Mesodermal cell (in vitro differentiated cells): ENCODE results near the gene TFG.

Experiments
- H3K27ac ChIP-seq: 2 replicates; pipeline ENCODE4 v1.7.0; 2013; ENCODE audit warnings: mild to moderate bottlenecking, low read depth, low read length, moderate library complexity; ENCODE audit not compliant: severe bottlenecking
- H3K36me3 ChIP-seq: 2 replicates; pipeline ENCODE4 v1.7.1; 2013; ENCODE audit warnings: mild to moderate bottlenecking, low read length, moderate library complexity; ENCODE audit not compliant: control insufficient read depth, insufficient read depth
- H3K4me1 ChIP-seq: one replicate; pipeline ENCODE4 v1.7.1; 2013; ENCODE audit warnings: mild to moderate bottlenecking, low read length; ENCODE audit not compliant: insufficient read depth, control insufficient read depth, poor library complexity, severe bottlenecking
- H3K4me3 ChIP-seq: 2 replicates; pipeline ENCODE4 v1.7.0; 2013; ENCODE audit warnings: low read length, control low read depth, mild to moderate bottlenecking; ENCODE audit not compliant: insufficient read depth, poor library complexity, severe bottlenecking; ENCODE audit errors: extremely low read depth
- H3K9me3 ChIP-seq: 2 replicates; pipeline ENCODE4 v1.7.1; 2013; ENCODE audit warnings: mild to moderate bottlenecking, low read length, moderate library complexity; ENCODE audit not compliant: control insufficient read depth
- WGBS, 2 experiments: methylation state at CpG; one replicate each; pipeline ENCODE4 v1.1.5; 2013; ENCODE audit warnings: missing lambda C conversion rate in 2 of 2; ENCODE audit not compliant: insufficient coverage in 2 of 2; 5-methylcytosine and 5-hydroxymethylcytosine counted together

The TFG gene

DNA sequence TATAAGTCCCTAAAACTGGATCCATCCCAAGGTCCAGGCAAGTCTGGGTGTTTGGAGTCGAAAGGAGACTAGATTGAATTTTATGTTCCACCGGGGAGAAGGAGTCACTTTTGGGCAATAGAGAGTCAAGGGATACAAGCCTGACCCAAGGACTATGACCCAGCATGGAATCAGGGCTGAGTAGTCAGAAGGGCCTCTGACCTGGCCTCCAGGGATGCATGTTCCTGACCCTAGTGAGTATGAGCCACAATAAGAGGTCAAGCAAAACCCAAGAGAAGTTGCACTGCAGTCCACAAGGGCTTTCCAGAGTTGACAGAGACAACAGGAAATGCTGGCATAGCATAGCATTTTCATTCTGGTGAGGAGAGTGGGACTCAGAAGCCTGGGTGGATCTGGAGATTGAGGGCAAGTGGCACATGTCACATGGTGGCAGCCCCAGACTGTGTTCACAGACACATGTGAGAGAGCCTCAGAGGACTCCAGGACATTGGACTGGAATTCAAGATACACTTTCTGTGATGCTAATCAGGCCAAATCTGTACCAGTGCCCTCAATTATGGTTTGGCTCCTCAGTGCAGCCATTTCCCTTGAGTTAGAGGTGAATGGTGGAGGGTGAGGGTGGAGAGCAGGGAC, 66.9 kb downstream of the TFG start:
- H3K4me3 ChIP-seq, result no peak overlapping the region
- H3K4me1 ChIP-seq, result no peaks in the 10 kb centered on the region
- H3K27ac ChIP-seq, result no peak overlapping the region
- 100% methylated on average over 1 to 2 of the region's 2 CpGs for WGBS, 2 experiments
- no peaks in the 10 kb centered on the region for H3K36me3 ChIP-seq
- H3K9me3 ChIP-seq, result no peaks in the 10 kb centered on the region

GRCh38 chr3:100776746-100777145, 67.5 kb downstream of the TFG start:
- Histone ChIP-seq H3K9me3 (no peaks in the 10 kb centered on the region), H3K4me1 (no peaks in the 10 kb centered on the region), H3K4me3 (no peak overlapping the region), H3K36me3 (no peaks in the 10 kb centered on the region), H3K27ac (no peak overlapping the region)
- 88 to 100% methylated on average over 1 to 2 of the region's 2 CpGs for WGBS, 2 experiments

DNA sequence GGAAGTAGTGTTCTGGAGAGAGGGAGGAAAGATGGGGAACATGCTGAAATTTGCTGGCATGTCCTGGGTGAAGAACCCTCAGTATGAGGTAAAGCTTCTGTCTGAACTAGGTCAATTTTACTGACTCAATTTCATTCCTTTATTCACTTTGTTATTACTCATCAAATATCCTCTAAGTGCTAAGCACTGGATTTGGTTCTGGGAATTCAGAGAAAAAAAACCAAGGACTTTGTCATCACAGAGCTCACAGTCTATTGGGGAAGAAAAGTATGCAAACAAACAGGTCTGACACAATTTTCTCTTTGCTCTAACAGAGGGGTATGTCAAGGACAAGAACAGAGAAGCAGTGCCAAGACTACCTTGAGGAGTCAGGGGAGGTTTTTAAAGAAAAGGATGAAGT, 68.0 kb downstream of the TFG start:
- Histone ChIP-seq H3K9me3 (no peaks in the 10 kb centered on the region), H3K27ac (no peak overlapping the region), H3K36me3 (no peaks in the 10 kb centered on the region), H3K4me3 (no peak overlapping the region), H3K4me1 (no peaks in the 10 kb centered on the region)

GRCh38 chr3:100779480-100779879, 70.2 kb downstream of the TFG start:
- Histone ChIP-seq H3K27ac (no peak overlapping the region), H3K4me1 (no peaks in the 10 kb centered on the region), H3K36me3 (no peaks in the 10 kb centered on the region), H3K9me3 (no peaks in the 10 kb centered on the region), H3K4me3 (no peak overlapping the region)

DNA sequence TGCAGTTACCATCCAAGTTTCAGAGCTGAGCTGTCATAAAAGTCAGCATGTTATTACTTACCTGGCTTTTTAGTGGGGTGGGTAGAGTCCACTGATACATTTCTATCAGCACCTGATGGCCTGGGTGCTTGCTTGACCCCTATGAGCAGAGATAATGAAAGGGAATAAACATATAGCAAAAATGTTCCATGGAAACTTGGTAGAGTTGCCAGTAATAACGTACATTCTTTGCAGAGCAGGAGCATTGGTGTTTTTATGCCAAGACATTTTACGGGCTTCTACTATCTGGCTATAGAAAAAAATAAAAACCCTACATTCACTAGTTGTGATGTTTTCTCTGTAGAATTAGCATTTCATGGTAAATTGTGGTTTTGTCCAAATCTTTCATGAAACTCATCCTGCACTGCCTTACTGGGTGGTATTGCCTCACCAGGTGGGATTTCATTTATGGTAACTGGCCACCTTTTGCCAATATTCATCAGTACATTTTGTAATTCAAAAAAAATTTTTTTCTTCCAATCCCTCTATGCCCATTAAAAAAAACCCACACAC, 70.9 kb downstream of the TFG start:
- Histone ChIP-seq H3K9me3 (peaks cover 1% of the 10 kb centered on the region), H3K4me1 (no peaks in the 10 kb centered on the region), H3K36me3 (no peaks in the 10 kb centered on the region), H3K4me3 (no peak overlapping the region), H3K27ac (no peak overlapping the region)
- 94% methylated on average over 2 of the region's 2 CpGs; no CpG with 5 or more reads in 1 of the 2 experiments for WGBS, 2 experiments

GRCh38 chr3:100781301-100781700, 72.0 kb downstream of the TFG start:
- Histone ChIP-seq H3K9me3 (peaks cover 5% of the 10 kb centered on the region), H3K4me1 (no peaks in the 10 kb centered on the region), H3K4me3 (no peak overlapping the region), H3K27ac (no peak overlapping the region), H3K36me3 (no peaks in the 10 kb centered on the region)
- 83% methylated on average over 2 of the region's 2 CpGs; no CpG with 5 or more reads in 1 of the 2 experiments for WGBS, 2 experiments

DNA sequence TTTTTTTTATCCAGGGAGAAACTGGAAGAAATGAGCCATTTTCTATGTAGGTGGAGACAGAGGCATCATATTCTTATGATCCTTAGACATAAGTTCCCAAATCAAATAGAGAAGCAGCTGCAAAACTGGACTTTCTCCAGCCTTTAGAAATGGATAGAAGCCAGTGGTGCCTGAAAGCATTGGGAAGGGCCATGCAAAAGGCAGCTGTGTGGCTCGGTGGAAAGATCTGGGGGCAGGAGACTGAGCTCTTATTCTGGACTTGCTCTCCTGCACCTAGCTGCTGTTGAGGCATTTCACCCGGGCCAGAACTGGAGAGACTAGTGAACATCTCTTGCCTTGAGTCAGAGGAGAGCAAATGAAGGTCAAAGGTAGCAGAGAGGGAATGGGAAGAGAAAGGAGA, 73.1 kb downstream of the TFG start:
- peaks cover 5% of the 10 kb centered on the region for H3K9me3 ChIP-seq
- no peaks in the 10 kb centered on the region for H3K4me1 ChIP-seq
- H3K4me3 ChIP-seq, result no peak overlapping the region
- no peaks in the 10 kb centered on the region for H3K36me3 ChIP-seq
- H3K27ac ChIP-seq, result no peak overlapping the region
- 58 to 75% methylated on average over 2 of the region's 2 CpGs for WGBS, 2 experiments

GRCh38 chr3:100782906-100783305, 73.6 kb downstream of the TFG start:
- no peak overlapping the region for H3K27ac ChIP-seq
- H3K9me3 ChIP-seq, result peaks cover 5% of the 10 kb centered on the region
- no peaks in the 10 kb centered on the region for H3K4me1 ChIP-seq
- H3K36me3 ChIP-seq, result no peaks in the 10 kb centered on the region
- 100% methylated on average over 1 of the region's 3 CpGs; no CpG with 5 or more reads in 1 of the 2 experiments for WGBS, 2 experiments
- H3K4me3 ChIP-seq, result no peak overlapping the region

- WGBS, 2 experiments, result 70% methylated on average over 2 of the region's 3 CpGs; no CpG with 5 or more reads in 1 of the 2 experiments
- Histone ChIP-seq H3K36me3 (no peaks in the 10 kb centered on the region), H3K27ac (no peak overlapping the region), H3K9me3 (peaks cover 5% of the 10 kb centered on the region), H3K4me3 (no peak overlapping the region), H3K4me1 (no peaks in the 10 kb centered on the region)
Measured at GRCh38 chr3:100783619-100784018, 74.3 kb downstream of the TFG start.

DNA sequence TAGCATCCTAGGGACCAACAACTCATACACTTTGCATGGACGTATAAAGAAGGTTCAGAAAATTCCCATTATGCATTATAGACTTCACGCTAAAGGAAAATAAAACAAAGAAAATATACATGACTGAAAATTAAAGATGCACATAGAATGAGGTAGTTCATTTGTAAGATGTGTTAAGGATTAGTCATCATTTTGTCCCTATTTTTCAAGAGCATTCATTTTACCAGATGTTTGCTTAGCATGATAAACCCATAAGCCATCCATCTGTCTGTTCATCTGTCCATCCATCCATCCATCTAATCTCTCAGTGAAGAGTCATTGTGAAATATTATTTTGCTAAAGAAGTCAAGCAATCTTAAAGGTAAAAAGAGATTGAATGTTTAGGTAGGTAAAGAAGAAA, 80.3 kb downstream of the TFG start:
- WGBS, 2 experiments, result no CpG with 5 or more reads among the region's 2 CpGs
- H3K36me3 ChIP-seq, result no peaks in the 10 kb centered on the region
- H3K9me3 ChIP-seq, result peaks cover 5% of the 10 kb centered on the region
- no peak overlapping the region for H3K4me3 ChIP-seq
- no peak overlapping the region for H3K27ac ChIP-seq
- H3K4me1 ChIP-seq, result no peaks in the 10 kb centered on the region

- no peak overlapping the region for H3K4me3 ChIP-seq
- no peaks in the 10 kb centered on the region for H3K4me1 ChIP-seq
- WGBS, 2 experiments, result 30 to 45% methylated on average over 1 to 2 of the region's 2 CpGs
- no peaks in the 10 kb centered on the region for H3K36me3 ChIP-seq
- no peaks in the 10 kb centered on the region for H3K9me3 ChIP-seq
- no peak overlapping the region for H3K27ac ChIP-seq
Measured at GRCh38 chr3:100796556-100796955, 87.3 kb downstream of the TFG start.
